Subcutaneous abdominal adipose tissue (tissue), 5 donors: Measurements from ENCODE around the gene SPATA2L.
"Not testable (repeated sequence)": the region's sequence is repeated elsewhere in the genome, so short reads cannot be mapped to it uniquely, and the experiment has no call there.

ENCODE experiments used
- H3K27ac ChIP-seq: one replicate; pipeline ENCODE4 v1.7.0; 2013; ENCODE audit warnings: low read depth, mild to moderate bottlenecking, inconsistent platforms, low read length, moderate library complexity
- H3K27me3 ChIP-seq, 5 donors: one replicate each; pipeline ENCODE4 v1.7.0; 2013; ENCODE audit warnings: low read length in 5 of 5, inconsistent platforms in 1 of 5; ENCODE audit not compliant: control insufficient read depth in 5 of 5, insufficient read depth in 4 of 5
- H3K36me3 ChIP-seq, 5 donors: one replicate each; pipeline ENCODE4 v1.7.0; 2013; ENCODE audit warnings: low read length in 5 of 5; ENCODE audit not compliant: control insufficient read depth in 5 of 5, insufficient read depth in 5 of 5
- H3K4me1 ChIP-seq, 5 donors: one replicate each; pipeline ENCODE4 v1.7.0; 2013; ENCODE audit warnings: low read length in 5 of 5, mild to moderate bottlenecking in 3 of 5, moderate library complexity in 1 of 5; ENCODE audit not compliant: control insufficient read depth in 5 of 5, insufficient read depth in 5 of 5
- H3K4me3 ChIP-seq, 5 donors: one replicate each; pipeline ENCODE4 v1.7.0; 2013; ENCODE audit warnings: low read length in 5 of 5, low read depth in 1 of 5
- H3K9ac ChIP-seq, 5 donors: one replicate each; pipeline ENCODE4 v1.7.0; 2013; ENCODE audit warnings: low read length in 5 of 5, mild to moderate bottlenecking in 4 of 5, moderate library complexity in 3 of 5
- H3K9me3 ChIP-seq, 5 donors: one replicate each; pipeline ENCODE4 v1.7.0; 2013; ENCODE audit warnings: low read length in 5 of 5; ENCODE audit not compliant: control insufficient read depth in 5 of 5
- donor health status: healthy.
- donor health status: healthy.
- donor health status: healthy.
- donor health status: healthy.
- donor health status: healthy.

The SPATA2L gene

GRCh38 chr16:89691231-89691985, 10.1 kb downstream of the SPATA2L start:
- Histone ChIP-seq H3K4me3 (no peak overlapping the region), H3K9me3 (no peaks in the 10 kb centered on the region), H3K9ac (no peak overlapping the region), H3K36me3 (peaks cover 0 to 54% (median 52%) of the 10 kb centered on the region in 5 donors), H3K4me1 (peaks cover 0 to 10% (median 10%) of the 10 kb centered on the region in 5 donors), H3K27me3 (no peaks in the 10 kb centered on the region), H3K27ac (no peak overlapping the region)

- no peaks in the 10 kb centered on the region for H3K27me3 ChIP-seq
- H3K4me1 ChIP-seq: peaks cover 0 to 13% (median 10%) of the 10 kb centered on the region in 5 donors
- H3K4me3 ChIP-seq: no peak overlapping the region
- no peak overlapping the region for H3K27ac ChIP-seq
- H3K36me3 ChIP-seq: peaks cover 0 to 48% (median 45%) of the 10 kb centered on the region in 5 donors
- no peaks in the 10 kb centered on the region for H3K9me3 ChIP-seq
- no peak overlapping the region for H3K9ac ChIP-seq
Measured at GRCh38 chr16:89690392-89690901, 11.1 kb downstream of the SPATA2L start.

- H3K27me3 ChIP-seq, H3K9me3 ChIP-seq, H3K27ac ChIP-seq, H3K9ac ChIP-seq, H3K4me3 ChIP-seq: not testable (repeated sequence)
- peaks cover 0 to 42% (median 38%) of the 10 kb centered on the region in 5 donors for H3K36me3 ChIP-seq
- H3K4me1 ChIP-seq: peaks cover 0 to 13% (median 10%) of the 10 kb centered on the region in 5 donors
Measured at GRCh38 chr16:89689621-89690020, 11.9 kb downstream of the SPATA2L start.

GRCh38 chr16:89689142-89689541, 12.4 kb downstream of the SPATA2L start:
- peaks cover 0 to 5% (median 0%) of the 10 kb centered on the region in 5 donors for H3K9me3 ChIP-seq
- no peak overlapping the region for H3K27ac ChIP-seq
- H3K36me3 ChIP-seq: peaks cover 0 to 38% (median 34%) of the 10 kb centered on the region in 5 donors

GRCh38 chr16:89688395-89688794, 13.1 kb downstream of the SPATA2L start:
- no peak overlapping the region for H3K9ac ChIP-seq
- H3K9me3 ChIP-seq: peaks cover 0 to 5% (median 0%) of the 10 kb centered on the region in 5 donors
- no peak overlapping the region for H3K4me3 ChIP-seq
- H3K27me3 ChIP-seq: no peaks in the 10 kb centered on the region
- H3K27ac ChIP-seq: no peak overlapping the region
- H3K36me3 ChIP-seq: peaks cover 0 to 30% (median 26%) of the 10 kb centered on the region in 5 donors
- peaks cover 0 to 13% (median 10%) of the 10 kb centered on the region in 5 donors for H3K4me1 ChIP-seq

More at GRCh38 chr16:89689142-89689541, 12.4 kb downstream of the SPATA2L start:
- Histone ChIP-seq H3K4me1 (peaks cover 0 to 13% (median 10%) of the 10 kb centered on the region in 5 donors), H3K4me3 (no peak overlapping the region), H3K27me3 (no peaks in the 10 kb centered on the region), H3K9ac (no peak overlapping the region)

GRCh38 chr16:89687092-89687940, 14.2 kb downstream of the SPATA2L start:
- H3K4me3 ChIP-seq: peak overlapping the region; percentile 80 to 90 (median 87)
- H3K27ac ChIP-seq: peak overlapping the region; percentile 76
- peaks cover 0 to 26% (median 19%) of the 10 kb centered on the region in 5 donors for H3K36me3 ChIP-seq
- peaks cover 0 to 5% (median 0%) of the 10 kb centered on the region in 5 donors for H3K9me3 ChIP-seq
- H3K9ac ChIP-seq: peak overlapping the region; percentile 48 to 92 (median 78)
- H3K27me3 ChIP-seq: no peaks in the 10 kb centered on the region
- H3K4me1 ChIP-seq: peaks cover 0 to 13% (median 10%) of the 10 kb centered on the region in 5 donors

- H3K36me3 ChIP-seq: peaks cover 0 to 19% (median 13%) of the 10 kb centered on the region in 5 donors
- peak within 1 kb of the TSS; percentile 80 to 90 (median 87) for H3K4me3 ChIP-seq
- peak within 1 kb of the TSS; percentile 48 to 92 (median 78) for H3K9ac ChIP-seq
- H3K27me3 ChIP-seq: no peaks in the 10 kb centered on the region
- H3K9me3 ChIP-seq: peaks cover 0 to 5% (median 0%) of the 10 kb centered on the region in 5 donors
- peaks cover 0 to 13% (median 10%) of the 10 kb centered on the region in 5 donors for H3K4me1 ChIP-seq
- peak within 1 kb of the TSS; percentile 76 for H3K27ac ChIP-seq
Measured at GRCh38 chr16:89686520-89687091, 14.9 kb downstream of the SPATA2L start, which contains the start of gene CDK10. CDK10 (plus strand) TSS chr16:89686689; CDS start chr16:89686711, 22 bp downstream.

GRCh38 chr16:89685916-89686315, 15.6 kb downstream of the SPATA2L start:
- Histone ChIP-seq H3K9me3 (peaks cover 0 to 5% (median 0%) of the 10 kb centered on the region in 5 donors), H3K4me3 (no peak overlapping the region), H3K27me3 (no peaks in the 10 kb centered on the region), H3K36me3 (peaks cover 0 to 14% (median 8%) of the 10 kb centered on the region in 5 donors), H3K9ac (no peak overlapping the region), H3K27ac (no peak overlapping the region), H3K4me1 (peaks cover 0 to 13% (median 10%) of the 10 kb centered on the region in 5 donors)

- Histone ChIP-seq H3K27ac (no peak overlapping the region), H3K36me3 (peaks cover 0 to 3% (median 0%) of the 10 kb centered on the region in 5 donors), H3K9me3 (peaks cover 0 to 3% (median 0%) of the 10 kb centered on the region in 5 donors), H3K4me1 (peaks cover 0 to under 1% (median 0%) of the 10 kb centered on the region in 5 donors), H3K27me3 (no peaks in the 10 kb centered on the region), H3K4me3 (no peak overlapping the region), H3K9ac (no peak overlapping the region)
Measured at GRCh38 chr16:89678258-89678657, 23.2 kb downstream of the SPATA2L start.
